HepG2 (cell line): Measurements from ENCODE around the gene SPCS2. TPM values are rescaled to one million over a fixed set of nuclear protein-coding genes. Genes with fewer than 3 reads are reported as not detected.

Source experiments
- NRL ChIP-seq: sonication (generic); formaldehyde crosslinking; IDR thresholded peaks from 2 replicates; pipeline ENCODE4 v1.5.0; 2020; ENCODE audit warnings: missing genetic modification reagents, mild to moderate bottlenecking, moderate library complexity, borderline replicate concordance
- RFX3 ChIP-seq: IDR thresholded peaks from 2 replicates; pipeline ENCODE4 v1.6.1; 2016; ENCODE audit warnings: missing biosample characterization, missing genetic modification reagents
- SOX5 ChIP-seq: IDR thresholded peaks from 2 replicates; pipeline ENCODE4 v1.6.1; 2016; ENCODE audit warnings: borderline replicate concordance
- ZNF230 ChIP-seq: sonication (generic); formaldehyde crosslinking; IDR thresholded peaks from 2 replicates; pipeline ENCODE4 v1.4.0; 2020; ENCODE audit warnings: mild to moderate bottlenecking, missing genetic modification reagents
- ZNF546 ChIP-seq: sonication (generic); formaldehyde crosslinking; conservative IDR thresholded peaks from 2 replicates; pipeline ENCODE4 v1.8.1; 2023; ENCODE audit warnings: mild to moderate bottlenecking, missing genetic modification reagents
- ZNF749 ChIP-seq: sonication (generic); formaldehyde crosslinking; IDR thresholded peaks from 2 replicates; pipeline ENCODE4 v1.8.0; 2022; ENCODE audit warnings: mild to moderate bottlenecking, missing genetic modification reagents, moderate library complexity, borderline replicate concordance
- polyA plus RNA-seq, 8 experiments: library from polyadenylated mRNA; depleted of rRNA in 3 of 8; stranded (reverse) in 7 of 8; unstranded in 1 of 8; fragments of >200 nt; fragmentation: Illumina TruSeq in 4 of 8; extraction: Trizol in 4 of 8; gene quantifications; 2 replicates each; pipeline versions ENCODE4 v1.2.1 to v1.2.3, GENCODE V29; 2011 to 2016; ENCODE audit warnings: low read depth in 4 of 8, missing spikeins in 1 of 8, mixed read lengths in 1 of 8; ENCODE audit not compliant: insufficient read depth in 1 of 8
- total RNA-seq, 5 experiments: library from RNA; depleted of rRNA; stranded (reverse); fragments of >200 nt; fragmentation: Illumina TruSeq; extraction: Trizol; gene quantifications; 2 replicates each; pipeline ENCODE4 v1.2.3, GENCODE V29; 2016; ENCODE audit warnings: low read depth in 1 of 5
- TF ChIP-seq, protein P1 (sequence below): sonication (generic); formaldehyde crosslinking; IDR thresholded peaks from 2 replicates; pipeline ENCODE4 v1.4.0; 2020; ENCODE audit warnings: mild to moderate bottlenecking, missing genetic modification reagents

The SPCS2 gene
- total and polyA plus RNA-seq, 2 of the 13 experiments (the other 11 are each of a cell fraction or from before 2014, with no cell fraction given), result 87.3 to 142 TPM

DNA sequence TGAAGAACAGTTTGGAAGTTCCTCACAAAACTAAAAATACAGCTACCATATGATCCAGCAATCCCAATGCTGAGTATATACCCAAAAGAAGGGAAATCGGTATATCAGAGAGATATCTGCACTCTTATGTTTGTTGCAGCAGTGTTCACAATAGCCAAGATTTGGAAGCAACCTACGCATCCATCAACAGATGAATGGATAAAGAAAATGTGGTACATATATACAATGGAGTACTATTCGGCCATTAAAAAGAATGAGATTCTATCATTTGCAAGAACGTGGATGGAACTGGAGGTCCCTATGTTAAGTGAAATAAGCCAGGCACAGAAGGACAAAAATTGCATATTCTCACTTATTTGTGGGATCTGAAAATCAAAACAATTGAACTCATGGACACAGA is 46.7 kb upstream of the SPCS2 start (continued):
- no peak for TF ChIP-seq ZNF230 (CRISPR knock-in tag)
- TF ChIP-seq RFX3 (CRISPR knock-in tag), result no peak
- no peak for TF ChIP-seq SOX5 (CRISPR knock-in tag)
- no peak for TF ChIP-seq NRL
- no peak for TF ChIP-seq ZNF749 (CRISPR knock-in tag)
- TF ChIP-seq, protein P1, sequence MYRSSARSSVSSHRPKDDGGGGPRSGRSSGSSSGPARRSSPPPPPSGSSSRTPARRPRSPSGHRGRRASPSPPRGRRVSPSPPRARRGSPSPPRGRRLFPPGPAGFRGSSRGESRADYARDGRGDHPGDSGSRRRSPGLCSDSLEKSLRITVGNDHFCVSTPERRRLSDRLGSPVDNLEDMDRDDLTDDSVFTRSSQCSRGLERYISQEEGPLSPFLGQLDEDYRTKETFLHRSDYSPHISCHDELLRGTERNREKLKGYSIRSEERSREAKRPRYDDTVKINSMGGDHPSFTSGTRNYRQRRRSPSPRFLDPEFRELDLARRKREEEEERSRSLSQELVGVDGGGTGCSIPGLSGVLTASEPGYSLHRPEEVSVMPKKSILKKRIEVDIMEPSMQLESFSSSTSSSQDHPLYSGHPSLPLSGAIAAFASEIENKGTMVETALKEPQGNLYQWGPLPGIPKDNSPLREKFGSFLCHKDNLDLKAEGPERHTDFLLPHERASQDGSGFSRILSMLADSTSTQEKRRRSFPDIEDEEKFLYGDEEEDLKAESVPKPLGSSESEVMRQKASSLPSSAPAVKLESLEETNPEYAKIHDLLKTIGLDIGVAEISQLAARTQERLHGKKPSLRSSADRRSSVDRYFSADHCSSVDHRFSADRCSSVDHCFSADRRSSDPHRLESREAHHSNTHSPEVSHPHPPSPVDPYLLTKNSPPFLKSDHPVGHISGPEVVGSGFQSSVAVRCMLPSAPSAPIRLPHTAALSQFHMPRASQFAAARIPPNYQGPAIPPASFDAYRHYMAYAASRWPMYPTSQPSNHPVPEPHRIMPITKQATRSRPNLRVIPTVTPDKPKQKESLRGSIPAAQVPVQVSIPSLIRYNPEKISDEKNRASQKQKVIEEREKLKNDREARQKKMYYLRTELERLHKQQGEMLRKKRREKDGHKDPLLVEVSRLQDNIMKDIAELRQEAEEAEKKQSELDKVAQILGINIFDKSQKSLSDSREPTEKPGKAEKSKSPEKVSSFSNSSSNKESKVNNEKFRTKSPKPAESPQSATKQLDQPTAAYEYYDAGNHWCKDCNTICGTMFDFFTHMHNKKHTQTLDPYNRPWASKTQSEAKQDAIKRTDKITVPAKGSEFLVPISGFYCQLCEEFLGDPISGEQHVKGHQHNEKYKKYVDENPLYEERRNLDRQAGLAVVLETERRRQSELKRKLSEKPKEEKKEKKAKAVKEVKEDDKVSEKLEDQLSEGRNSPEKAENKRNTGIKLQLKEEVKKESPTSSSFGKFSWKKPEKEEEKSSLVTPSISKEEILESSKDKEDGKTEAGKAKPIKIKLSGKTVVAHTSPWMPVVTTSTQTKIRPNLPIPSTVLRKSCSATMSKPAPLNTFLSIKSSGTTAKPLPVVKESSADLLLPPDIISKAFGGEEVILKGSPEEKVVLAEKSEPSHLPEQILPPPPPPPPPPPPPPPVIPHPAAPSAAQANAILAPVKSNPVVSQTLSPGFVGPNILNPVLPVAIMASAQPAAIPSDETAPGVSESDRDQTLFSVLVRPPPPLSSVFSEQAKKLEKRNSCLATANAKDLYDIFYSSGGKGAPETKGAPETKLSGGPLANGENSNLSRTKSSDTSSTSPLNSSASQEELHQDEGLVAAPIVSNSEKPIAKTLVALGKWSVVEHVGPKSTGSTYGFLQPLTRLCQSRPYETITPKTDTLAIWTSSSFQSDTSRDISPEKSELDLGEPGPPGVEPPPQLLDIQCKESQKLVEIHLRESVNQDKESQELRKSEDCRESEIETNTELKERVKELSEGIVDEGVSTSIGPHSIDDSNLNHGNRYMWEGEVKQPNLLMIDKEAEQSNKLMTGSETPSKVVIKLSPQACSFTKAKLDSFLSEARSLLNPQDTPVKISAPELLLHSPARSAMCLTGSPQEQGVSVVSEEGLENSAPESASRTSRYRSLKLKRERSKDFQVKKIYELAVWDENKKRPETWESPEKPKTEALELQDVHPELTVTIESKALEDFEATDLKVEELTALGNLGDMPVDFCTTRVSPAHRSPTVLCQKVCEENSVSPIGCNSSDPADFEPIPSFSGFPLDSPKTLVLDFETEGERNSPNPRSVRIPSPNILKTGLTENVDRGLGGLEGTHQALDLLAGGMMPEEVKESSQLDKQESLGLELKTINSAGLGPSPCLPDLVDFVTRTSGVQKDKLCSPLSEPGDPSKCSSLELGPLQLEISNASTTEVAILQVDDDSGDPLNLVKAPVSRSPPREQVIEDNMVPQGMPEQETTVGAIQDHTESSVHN (CRISPR knock-in tag), result no peak
- no peak for TF ChIP-seq ZNF546 (CRISPR knock-in tag)
- TF ChIP-seq, all 625 proteins: peak for 0
